Stimulated activated CD8-positive, alpha-beta memory T cell treated with anti-CD3 and anti-CD28 coated beads, Interleukin-7, amount 100 ng/mL, for 24 hours (primary cell): ENCODE measurements around the gene RPS6KA1.

Experiments used
- DNase-seq: peaks from one replicate; pipeline ENCODE4 v3.0.0-alpha.2; 2020; ENCODE audit warnings: low read depth

RPS6KA1 gene

DNA sequence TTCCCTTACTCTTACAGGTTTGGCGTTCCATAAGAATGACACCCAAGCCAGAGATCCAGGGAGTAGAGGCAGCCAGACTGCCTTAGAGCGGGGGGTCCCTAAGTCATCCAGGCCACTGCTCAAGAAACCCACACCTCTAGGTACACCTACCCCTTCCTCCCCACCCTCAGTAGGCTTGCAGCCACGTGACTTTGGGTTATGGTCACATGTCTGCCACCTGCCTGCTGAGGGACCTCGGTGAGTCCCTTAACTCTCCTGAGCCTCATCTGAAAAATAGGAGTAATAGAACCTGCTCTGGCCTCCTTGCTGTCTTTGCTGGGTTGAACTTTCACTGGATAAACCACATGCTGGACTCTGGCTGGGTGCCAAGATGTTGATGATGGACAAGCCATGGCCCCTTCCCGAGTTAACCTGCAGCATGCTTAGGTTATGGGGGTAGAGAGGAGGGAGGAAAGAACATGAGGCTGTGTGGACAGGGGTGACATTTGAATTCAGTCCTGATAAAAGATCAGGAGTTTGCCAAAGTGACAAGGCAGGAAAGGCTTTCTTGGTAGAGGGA is 4.5 kb downstream of the RPS6KA1 start:
- no peak for DNase-seq

DNA sequence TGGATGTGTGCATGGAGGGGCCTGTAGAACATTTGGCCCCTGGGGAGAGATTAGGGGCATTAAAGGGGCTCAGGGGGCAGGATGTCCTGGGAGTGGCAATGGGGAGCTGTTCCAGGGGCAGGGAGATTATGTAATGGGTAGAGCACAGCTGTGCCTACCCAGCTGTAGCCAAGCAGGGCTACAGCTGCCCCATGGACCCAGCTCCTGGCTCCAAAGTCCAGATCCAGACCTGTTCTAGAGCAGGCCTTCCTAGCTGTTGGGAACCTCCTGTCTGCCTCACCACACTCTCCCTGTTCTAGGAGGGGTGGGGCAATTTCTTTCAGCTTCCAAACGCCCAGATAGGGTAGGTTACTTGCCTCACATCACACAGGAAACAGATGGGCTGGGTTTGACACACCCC is 5.6 kb downstream of the RPS6KA1 start:
- DNase-seq, result no peak

DNA sequence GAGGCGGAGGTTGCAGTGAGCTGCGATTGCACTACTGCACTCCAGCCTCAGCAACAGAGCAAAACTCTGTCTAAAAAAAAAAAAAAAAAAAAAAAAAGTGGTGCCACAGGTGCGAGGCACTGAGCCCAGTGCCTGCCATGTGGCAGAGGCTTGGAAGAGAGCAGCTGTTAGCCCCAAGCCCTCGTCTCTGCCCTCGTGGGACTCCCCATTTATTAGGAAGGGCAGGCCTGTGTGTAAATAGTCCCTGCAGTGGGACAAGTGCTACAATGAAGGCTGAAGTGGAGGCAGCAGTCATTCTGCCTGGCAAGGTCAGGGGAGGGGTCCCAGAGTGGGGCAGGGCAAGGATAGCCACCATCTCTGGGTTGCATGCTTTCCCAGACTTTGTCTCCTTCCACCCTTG is 6.5 kb downstream of the RPS6KA1 start:
- no peak for DNase-seq

DNA sequence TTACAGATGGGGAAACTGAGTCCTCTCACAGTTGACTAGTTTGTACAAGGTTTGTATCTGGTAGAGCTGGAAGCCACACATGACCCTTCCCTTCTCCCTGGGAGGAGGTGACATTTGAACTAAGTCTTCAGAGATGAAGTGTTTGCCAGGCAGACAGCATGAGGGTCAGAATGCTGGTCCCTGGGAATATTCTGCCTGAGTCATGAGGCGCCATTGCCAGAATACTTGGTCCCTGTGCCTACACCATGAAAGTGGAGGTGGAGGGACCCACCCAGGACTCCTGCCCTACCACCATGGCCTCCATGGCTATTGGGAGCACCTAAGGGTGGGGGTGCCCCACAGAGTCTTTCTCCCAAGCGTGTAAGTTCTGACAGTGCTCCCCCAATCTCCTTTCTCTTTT is 7.0 kb downstream of the RPS6KA1 start:
- DNase-seq, result no peak

DNA sequence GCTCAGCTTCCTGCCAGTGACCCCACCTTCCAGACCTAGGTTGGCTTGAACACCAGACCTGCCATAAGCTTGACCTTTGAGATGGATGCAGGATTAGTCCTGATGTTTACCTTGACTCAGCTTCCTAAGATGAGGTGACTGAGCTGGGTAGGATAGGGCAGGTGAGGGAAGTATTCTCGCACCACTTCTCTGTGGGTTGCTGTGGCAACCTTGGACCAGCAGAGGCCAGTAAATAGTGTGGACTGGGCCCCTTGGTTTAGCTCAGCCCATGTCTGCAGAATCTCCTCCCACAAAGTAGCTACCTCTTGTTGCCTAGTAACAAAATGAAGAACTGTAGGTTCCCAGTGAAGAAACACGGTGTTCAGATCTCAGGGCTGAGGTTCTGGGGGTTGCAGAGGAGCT is 8.4 kb downstream of the RPS6KA1 start:
- no peak for DNase-seq

DNA sequence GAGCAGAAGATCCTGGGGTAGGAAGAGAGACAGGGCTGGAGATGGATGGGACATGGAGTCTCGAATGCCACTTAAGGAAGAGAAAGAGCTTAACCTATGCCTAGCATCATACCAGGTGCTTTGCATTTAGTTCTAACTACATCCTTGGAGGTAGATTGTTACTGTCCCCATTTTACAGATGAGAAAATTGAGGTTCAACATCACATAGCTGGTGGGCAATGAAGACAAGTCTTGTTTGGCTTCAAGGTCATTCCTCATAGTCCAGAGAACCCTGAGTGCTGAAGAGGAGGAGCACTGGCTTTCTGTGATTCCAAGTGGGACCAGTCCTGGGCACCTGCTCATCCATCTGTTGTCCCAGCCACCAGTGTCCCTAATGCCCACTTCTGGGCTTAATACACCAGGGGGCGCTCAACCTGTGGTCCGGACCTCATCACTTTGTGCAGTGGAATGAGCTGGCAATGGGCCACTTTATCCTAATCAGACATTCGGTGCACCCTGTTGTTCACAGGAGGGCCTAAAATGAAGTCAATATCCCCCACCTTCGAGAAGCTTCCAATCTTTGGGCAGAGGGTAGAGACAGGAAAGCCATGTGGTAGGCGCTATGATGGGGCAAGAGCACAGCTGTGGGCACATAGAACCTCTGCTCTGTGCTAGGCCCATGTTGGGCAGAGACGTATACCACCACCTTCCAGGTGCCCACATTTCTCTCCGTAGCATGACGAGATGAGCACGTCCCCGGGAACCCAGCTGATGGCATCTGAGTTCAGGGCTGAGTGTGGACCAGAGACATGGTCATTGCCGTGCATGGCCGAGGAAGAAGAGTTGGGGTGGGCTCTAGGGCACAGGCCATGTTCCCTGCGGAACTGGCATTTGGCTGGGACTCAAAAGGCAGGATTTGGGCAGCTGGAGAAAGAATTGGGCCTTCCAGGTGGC is 9.2 kb downstream of the RPS6KA1 start:
- DNase-seq, result no peak

DNA sequence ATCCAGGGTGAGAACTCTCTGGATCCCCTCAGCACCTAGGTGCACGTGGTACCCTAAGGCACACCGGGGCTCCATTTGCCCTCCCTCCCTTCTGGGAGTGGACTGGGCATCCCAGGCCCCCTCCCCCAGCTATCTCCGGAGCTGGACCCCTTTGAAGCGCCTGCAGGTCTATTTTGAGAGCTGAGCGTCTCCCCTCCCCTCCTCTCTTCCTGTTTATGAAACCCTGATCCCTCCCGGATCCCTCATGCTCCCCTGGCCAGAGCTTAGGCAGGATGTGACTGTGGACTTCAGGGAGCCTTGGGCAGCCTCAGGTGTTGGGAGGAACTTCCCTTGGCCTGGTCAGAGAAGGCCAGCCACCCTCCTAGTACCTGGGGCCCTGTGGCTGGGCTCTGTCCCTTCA is 10.2 kb downstream of the RPS6KA1 start:
- DNase-seq, result no peak

DNA sequence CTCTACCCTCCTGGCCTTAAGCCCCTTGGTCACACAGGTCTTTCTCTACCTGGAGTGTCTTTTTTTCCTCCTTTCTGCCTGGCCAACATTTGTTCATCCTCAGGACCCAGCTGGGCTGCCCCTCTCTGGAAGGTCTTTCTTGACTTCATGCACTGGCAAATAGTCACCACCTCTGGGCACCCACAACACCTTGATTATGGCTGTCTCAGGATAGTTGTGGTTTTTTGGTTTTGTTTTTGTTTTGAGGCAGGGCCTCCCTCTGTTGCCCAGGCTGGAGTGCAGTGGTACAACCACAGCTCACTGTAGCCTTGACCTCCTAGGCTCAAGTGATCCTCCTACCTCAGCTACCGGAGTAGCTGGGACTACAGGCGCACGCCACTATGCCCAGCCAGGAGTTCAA is 10.8 kb downstream of the RPS6KA1 start:
- no peak for DNase-seq

DNA sequence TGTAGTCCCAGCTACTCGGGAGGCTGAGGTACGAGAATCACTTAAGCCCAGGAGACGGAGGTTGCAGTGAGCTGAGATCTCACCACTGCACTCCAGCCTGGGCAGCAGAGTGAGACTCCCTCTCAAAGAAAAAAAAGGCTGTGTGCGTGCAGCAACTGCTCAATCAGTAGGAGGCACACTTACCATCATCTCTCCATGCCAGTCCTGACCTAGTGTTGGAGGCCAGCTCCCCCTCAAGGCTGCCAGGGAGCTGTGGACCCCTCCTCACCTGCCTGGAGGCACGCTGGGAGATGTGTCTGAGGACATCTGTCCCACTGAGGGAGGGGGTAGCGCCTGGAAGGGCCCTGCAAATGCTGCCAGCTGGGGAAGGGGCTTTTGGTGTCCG is 11.9 kb downstream of the RPS6KA1 start:
- DNase-seq, result no peak

DNA sequence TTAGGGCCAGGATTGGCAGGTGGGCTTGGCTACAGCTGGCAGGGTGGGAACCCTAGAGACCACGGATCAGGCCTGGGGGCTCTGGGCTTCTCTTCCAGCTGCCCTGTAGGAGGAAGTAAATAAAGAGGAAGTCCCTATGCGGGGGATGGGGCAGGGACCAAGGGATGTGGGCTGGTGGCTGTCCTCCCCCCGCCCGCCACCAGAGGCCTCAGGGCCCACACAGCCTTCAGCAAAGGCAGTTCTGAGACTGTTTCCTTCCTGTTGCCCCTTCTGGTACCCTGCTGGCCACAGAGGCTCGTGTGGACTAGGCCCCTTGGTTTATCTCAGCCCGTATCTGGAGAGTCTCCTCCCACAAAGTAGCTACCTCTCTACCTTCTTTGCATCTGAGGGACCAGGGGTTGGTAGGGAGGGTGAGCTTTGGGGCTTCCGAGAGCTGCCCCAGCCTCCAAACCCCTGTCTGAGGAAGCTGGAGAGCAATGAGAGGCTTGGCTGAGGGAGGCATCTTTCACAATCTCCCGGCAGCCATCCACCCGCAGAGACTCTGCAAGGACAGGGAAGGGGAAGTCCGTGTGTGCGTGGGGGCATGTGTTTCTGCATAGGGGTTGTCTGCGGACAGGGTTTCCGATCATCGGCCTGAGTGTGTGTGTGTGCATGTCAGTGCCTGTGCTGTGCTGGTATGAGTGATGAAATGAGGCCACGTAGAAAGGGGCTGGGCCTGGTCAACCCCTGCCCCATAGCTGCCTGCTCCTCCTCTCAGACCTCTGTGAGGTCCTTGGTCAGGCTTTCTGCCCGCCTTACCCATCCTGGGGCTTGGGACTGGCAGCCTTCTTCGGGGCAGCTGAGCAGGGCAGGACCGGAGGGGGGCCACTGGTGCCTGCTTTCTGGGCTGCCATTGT is 12.5 kb downstream of the RPS6KA1 start:
- peak; percentile 64 for DNase-seq

DNA sequence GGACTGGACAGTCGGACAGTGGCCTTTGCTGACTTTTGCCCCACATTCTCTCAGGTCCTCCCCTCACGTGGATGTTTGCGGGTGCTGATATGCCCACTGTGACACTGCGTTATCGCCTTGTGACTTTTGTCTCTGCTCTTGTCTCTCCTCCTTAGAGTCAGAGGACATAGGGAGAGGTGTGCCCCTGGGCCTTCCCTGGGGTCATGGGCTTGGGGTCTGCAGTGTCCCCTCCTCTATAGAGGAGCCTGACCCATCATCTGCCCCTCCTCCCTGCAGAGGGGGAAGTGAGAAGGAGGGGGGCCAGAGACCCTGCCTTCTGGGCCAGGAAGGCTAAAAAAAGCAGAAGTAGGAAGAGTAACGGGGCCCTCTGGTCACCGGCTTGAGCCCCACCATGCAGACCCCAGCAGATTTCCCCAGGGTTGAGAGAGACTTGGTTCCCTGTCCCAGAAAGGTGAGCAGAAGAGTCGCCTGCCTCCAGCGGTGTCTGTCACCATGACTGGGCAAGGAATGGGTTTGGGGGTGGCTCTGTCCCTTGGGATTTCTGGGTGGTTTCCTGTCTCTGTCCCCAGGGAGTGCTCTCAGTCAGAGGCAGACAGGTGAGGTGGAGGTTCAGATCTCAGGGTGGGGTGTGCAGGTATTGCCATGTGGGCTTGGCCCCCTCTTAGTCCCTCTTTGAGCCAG is 13.3 kb downstream of the RPS6KA1 start:
- no peak for DNase-seq

DNA sequence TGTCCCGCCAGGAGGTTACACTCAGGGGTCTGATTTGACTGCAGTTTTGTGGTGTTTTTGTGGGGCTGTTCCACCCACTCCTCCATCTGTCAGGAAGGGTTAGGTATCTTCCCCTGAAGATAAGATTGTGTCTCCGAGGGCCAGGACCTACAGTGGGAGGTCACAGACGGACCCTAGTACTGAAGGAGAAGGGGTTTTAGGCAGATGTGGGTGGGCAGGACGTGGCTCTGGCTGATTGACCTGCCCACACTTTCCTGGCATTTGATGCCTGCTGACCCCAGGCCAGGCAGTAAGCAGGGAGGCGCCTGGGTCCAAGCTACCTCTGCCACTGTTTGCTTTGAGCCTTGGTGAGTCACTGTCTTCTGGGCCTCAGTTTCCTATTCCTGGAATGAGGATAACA is 13.9 kb downstream of the RPS6KA1 start:
- DNase-seq, result no peak

DNA sequence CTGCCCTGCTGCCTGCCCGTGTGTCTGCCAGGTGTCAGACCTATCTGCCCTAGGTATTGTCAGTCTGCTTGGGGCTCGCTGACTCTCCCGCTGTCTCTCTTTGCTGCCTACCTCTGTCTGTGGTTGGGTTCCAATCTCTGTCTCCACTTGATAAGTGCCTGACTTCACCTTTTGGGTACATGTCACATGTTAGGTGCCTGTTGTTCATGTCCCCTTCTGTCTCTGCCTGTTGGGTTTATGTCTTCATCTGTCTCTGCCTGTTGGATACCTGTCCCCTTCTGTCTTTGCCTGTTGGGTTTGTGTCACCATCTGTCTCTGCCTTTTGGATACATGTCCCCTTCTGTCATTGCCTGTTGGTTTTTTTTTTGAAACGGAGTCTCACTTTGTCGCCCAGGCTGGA is 14.6 kb downstream of the RPS6KA1 start:
- DNase-seq, result no peak

DNA sequence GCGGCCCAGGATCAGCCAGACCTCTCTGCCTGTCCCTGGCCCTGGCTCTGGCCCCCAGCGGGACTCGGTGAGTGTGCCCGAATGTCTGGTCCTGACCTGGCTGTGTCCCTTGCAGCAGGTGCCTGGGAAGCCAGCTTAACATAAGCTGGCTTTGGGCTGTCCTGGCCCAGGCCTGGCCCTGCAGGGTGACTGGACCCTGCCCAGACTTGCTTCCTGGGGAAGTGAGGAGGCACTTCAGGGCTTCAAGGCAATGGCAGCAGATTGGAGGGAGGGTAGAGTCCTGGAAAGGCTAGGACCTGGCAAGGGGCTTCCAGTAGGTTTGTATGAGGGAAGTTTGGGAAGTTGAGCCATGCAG is 16.4 kb downstream of the RPS6KA1 start:
- no peak for DNase-seq

DNA sequence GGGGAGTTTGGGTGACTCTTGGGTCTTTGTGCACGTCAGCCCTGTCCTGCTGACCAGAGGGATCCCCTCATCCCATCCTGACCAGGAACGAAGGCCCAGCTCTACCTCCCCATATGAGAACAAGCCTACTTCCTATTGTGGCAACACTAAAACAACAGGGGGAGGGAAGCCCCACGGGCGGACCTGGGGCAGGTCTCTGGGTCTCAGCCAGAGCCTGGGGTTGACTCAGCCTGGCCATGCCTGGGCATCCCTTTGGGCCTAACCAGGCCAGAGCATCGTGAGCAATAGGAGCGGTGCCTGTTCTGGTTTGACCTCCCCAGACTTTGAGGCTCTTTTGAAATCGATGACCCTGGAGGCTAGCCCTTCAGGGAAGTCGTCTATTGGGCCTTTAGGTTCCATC is 16.8 kb downstream of the RPS6KA1 start:
- DNase-seq, result no peak

DNA sequence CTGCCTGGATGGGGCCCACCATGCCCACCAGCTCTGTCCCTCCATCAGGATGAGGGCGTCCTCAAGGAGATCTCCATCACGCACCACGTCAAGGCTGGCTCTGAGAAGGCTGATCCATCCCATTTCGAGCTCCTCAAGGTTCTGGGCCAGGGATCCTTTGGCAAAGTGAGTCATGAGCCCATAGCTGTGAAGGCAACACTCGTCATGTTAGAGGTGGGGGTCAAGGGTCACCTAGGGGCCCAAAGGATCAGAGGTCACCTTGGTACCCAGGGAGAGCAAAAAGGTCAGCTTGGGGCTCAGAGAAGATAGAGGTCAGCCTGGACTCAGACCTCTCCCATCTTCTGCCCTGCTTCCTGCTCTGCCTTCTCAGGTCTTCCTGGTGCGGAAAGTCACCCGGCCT is 17.3 kb downstream of the RPS6KA1 start:
- no peak for DNase-seq

DNA sequence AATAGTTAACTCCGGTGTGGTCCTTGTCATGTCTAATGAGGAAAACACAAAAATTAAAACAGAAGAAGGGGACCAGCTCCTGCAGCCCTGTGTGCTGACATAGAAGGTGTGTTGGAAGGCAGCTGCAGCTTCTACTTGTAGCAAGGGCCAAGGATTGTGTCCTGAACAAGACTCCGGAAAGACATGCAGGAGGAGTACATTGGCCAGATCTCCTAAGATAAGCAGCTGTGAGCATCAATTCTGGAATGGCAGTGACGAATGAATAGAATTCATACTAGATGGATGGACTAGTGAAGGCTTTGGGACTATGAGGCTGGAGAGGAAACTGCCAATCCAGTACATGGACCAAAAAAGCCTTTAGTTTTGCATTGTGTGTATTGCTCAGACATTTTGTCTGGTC is 19.3 kb downstream of the RPS6KA1 start:
- no peak for DNase-seq

DNA sequence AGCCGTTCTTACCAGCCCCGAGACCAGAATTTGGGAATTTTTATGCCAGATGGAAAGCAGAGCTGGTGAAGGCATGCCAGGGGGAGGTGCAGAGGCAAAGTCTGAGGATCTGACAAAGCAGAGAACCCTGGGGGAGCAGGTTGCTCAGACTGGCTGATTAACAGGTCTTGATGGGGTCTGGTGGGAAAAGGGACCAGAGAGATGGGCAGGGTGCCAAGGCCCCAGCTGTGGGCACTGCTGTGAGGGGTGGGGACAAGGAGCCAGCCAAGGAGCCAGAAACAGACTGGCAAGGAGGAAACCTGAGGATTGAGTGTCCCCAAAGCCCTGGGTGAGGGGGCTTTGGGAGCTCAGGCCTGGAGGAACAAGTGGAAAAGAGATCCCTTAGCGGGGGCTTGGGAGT is 21.4 kb downstream of the RPS6KA1 start:
- DNase-seq, result no peak

DNA sequence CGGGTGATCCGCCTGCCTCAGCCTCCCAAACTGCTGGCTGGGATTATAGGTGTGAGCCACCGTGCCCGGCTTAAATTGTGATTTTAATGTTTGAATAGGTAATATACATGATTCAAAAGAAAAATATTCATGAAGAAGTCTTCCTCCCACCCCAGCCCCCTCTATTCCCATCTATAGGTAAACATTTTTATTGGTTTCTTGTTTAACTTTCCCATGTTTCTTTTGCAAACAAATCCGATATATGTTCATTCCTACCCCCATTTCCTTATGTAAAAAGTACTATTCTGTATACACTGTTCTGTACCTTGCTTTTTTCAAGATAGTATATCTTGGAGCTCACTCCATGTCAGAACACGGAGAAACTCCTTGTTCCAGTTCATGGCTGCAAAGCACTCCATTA is 23.2 kb downstream of the RPS6KA1 start:
- no peak for DNase-seq

DNA sequence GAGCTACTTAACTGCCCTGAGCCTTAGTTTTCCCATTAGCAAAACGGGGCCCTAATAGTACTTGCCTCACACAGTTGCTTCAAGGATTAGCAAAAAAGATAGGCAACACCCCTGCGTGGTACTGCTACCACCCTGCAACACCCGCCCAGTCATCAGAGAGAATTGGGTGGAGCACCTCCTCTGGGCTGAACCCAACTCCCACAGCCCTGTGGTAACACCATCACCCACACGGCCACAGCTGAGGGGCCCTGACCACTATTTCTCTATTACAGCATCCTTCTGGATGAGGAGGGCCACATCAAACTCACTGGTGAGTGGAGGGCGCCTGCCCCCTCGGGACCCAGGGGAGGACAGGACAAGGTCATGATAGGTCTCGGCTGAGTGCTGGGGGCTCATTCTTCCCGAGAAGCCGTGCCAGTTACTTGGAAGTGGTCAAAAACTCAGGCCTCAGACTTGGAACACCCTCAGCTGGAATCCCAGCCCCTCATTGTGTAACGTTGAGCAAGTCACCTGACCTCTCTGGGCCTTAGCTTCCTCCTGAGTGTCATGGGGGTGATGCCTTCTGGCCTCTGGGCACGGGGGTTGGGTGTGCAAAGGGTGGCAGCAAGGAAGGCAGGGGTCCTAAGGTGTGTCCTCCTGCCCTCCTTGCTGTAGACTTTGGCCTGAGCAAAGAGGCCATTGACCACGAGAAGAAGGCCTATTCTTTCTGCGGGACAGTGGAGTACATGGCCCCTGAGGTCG is 24.6 kb downstream of the RPS6KA1 start:
- DNase-seq, result no peak

DNA sequence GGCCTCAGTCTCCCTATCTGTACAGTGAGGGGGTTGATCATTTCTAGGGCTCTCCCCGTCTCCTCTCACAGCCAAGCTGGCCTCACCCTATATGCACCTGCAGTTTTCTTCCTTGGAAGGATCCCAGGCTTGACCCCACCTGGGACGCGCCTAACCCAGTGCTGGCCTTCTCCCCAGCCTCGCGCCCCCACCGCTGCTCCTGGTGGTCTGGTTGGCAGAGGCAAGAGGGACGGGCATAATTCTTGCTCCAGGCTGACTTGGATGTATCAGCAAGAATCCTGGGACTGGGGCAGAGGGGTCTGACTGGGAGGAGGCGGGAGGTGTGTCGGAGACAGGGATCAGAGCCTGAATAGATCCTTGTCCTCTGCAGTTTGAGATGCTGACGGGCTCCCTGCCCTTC is 25.2 kb downstream of the RPS6KA1 start:
- no peak for DNase-seq

DNA sequence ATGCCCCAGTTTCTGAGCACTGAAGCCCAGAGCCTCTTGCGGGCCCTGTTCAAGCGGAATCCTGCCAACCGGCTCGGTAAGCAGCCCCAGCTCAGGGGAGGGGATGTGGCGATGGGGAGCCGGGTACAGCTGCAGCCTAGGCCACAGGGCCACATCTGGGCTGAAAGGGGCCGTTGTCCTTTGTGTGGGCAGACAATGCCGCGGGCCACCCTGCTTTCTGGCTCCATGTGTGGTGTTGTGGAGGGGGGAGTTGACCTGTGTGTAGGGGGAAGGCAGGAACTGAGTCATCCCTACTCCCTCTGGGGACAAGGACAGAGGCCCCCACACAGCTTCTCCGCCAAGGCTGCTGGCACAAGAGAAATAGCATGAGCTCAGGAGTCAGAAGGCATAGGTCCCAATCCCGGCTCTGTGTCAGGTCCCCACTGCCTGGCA is 26.0 kb downstream of the RPS6KA1 start:
- no peak for DNase-seq
